HG03108 (cell line): ENCODE results near the gene SUGP2.

Source experiments
- ATAC-seq: cut with Tn5 transposase; IDR thresholded peaks from one replicate; pipeline ENCODE4 v1.9.1; 2021; ENCODE audit warnings: moderate library complexity; ENCODE audit not compliant: unreplicated experiment

SUGP2 gene

DNA sequence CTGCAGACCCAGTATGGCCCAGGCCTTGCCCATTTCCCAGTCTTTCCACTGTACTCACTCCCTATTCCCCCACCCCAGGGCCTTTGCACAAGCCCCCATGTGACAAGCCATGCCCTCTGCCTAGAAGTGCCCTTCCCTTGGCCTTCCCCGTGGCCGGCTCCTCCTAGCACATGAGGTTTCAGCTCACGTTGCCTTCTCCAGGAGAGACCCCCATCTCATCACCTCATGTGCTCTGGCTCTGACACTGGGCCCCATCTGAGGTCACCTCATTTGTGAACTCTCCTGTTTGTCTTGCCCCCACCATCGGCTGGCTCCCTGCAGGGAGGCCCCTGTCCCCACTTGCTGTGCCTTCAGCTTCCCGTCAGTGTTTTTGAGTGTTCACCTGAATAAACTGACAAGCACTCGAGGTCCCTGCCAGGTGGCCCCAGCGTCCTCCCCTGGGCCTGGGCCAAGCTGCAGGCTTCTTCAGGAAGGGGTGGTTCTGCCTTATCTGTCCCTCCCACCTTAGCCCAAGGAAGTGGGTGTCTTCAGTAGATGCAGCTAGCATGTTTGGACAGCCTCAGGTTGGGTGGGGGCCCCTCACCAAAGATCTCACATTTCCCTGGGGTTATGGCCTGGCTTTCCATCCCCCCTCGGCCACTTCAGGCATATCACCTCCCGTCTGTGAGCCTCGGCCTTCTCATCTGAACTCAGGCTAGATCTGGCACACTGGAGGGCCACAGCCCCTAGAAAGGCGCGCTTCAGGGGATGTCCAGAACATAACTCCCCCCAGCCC, 26.7 kb upstream of the SUGP2 start:
- ATAC-seq = no peak

DNA sequence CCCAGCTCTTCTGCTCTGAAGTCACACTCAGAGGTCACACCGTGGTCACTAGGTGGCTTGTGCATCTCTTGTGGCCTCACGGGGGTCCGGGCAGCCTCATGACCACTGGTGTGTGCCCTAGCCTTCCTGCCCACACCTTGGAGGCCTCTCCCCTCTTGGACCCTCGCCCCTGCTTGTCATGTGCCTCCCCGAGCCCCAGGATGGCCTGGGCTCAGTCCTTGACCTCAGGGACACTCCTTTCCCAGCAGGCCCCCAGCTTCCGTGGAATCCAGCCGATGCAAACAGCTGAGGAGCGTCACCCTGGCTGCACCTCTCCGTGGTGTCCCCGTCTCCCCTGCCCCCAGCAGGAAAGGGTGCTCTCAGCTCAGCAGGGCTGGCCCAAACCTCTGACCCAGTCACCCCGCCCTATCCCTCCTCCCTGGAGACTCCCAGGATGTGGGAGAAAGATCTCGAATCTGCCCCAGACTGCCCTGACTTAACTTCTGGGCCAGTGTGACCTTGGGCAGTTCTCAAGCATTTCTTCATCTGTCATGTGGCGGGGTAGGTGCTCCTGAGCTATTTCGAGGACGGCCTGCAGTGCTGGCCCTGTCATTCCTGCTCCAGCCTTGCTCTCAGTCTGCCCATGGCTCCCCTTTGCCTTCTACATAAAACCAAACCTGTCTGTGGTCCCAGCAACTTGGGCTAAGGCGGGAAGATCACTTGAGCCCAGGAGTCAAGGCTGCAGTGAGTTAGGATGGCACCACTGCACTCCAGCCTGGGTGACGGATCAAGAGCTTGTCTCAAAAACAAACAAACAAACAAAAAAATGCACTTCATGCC, 25.9 kb upstream of the SUGP2 start:
- ATAC-seq = no peak

DNA sequence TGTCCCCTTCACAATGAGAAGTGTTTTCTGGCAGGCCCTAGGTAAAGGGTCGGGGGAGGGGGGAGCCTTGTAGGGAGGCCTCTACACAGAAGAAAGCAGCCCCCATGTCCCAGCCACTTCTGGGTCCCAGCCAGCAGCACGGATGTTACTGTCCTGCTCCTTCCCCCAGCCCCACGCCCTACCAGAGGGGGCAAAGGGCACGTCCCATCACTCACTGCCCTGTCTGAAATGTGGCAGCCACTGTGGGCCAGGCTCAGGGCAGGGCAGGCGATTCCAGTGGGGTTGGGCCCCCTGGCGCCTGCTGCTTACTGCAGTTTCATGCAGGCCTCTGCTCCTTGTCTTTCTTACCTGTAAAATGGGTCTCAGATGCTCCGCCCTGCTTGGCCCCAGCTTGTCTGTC, 24.4 kb upstream of the SUGP2 start:
- ATAC-seq = no peak

DNA sequence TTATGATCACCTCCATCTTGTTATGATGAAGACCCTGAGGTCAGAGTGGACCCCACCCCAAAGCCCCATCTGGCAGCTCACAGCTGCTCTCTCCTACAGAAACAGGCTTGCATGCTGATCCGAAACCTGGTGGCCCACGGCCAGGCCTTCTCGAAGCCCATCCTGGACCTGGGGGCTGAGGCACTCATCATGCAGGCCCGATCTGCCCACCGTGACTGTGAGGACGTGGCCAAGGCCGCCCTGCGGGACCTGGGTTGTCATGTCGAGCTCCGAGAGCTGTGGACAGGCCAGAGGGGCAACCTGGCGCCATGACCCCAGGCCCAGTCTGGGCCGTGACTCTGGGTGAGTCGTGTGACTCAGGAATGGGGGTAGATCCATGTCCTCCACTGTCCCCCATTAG, 24.0 kb upstream of the SUGP2 start:
- no peak for ATAC-seq

DNA sequence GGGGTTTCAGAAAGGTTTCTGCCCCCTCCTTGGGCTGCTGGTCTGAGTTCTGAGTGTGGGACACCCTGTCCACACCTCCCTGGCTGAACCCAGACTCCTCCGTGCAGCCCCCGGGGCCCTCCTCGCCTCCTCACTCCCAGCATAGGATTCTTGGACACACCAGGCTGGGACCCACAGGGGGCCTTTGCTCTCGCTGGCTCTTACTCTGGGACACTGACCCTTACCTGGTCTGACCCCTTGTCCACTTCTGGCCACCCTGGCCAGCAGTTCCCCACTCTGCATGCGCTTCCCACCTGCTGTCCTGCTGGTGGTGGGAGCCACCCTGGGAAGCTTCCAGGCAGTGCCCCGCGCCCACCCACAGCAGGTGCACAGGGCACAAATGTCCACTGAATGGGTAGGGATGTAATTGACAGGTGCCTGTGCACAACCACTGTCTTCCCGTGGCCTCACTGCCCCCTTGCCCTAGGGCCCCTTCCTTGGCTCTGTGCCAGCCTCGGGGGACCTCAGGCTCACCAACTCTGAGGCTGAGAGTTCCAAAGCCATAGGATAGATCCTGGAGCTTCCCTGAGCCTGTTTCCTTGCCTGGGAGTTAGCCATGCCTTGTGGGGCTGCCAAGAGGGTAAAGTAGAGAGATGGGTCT, 23.4 kb upstream of the SUGP2 start:
- no peak for ATAC-seq

DNA sequence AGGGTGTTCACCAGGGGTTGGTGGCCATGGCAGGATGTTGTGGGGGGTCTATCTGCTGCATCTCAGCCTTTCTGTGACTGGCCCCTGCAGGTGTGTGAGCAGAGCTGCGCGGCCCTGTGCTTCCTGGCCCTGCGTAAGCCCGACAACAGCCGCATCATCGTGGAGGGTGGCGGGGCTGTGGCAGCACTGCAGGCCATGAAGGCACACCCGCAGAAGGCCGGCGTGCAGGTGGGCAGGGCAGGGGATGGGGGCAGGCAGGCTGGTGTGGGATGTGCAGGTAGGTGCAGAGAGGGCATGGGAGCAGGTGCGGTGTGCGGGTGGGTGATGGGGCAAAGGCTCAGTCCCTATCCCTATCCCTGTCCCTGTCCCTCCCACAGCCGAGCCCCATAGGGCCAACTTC, 22.4 kb upstream of the SUGP2 start:
- ATAC-seq = no peak

DNA sequence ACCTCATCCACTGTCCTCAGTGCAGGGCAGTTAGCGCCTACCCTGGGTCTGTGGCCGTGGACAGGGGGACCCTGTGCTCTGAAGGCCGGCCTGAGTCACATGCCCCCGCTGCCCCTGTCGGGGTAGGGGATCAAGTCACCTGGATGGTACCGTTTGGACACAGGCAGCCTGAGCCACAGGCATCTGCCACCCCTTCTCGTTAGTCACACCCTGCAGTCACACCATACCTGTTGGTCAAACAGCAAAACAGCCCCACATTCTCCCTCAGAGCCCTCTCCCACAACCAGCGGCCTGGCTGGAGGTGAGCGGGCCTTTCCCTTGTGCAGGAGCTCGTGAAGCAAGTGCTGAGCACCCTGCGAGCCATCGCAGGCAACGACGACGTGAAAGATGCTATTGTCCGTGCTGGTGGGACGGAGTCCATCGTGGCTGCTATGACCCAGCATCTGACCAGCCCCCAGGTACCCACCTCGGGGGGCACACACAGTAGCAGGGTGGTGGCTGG, 21.7 kb upstream of the SUGP2 start:
- no peak for ATAC-seq

DNA sequence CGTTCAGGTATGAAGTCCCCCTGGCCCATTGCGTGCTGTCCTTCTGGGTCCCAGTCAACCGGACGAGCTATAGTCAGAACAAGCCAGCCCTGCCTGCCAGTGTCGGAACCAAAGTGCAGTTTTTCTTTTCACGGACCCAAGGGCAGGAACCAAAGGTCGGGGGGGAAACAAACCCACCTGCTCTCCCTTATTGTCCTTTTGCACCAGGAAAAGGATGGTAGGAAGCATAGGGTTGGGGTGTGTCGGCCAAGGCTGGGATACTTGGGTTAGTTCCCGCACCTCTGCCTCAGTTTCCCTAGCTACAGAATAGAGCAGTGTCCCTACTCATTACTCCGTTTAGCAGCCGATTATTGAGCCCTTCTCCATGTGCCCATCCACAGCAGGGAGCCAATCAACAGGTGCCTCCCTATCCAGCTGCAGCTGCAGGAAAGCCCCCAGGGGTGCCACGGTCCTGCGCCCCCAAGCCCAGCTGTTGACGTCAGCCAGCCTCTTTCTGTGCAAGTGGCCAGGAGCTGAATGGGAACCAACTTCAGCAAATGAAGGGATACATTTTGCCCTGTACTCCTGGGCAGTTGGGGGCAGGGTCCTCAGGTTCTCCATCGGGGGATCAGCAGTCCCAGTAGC, 21.1 kb upstream of the SUGP2 start:
- no peak for ATAC-seq

DNA sequence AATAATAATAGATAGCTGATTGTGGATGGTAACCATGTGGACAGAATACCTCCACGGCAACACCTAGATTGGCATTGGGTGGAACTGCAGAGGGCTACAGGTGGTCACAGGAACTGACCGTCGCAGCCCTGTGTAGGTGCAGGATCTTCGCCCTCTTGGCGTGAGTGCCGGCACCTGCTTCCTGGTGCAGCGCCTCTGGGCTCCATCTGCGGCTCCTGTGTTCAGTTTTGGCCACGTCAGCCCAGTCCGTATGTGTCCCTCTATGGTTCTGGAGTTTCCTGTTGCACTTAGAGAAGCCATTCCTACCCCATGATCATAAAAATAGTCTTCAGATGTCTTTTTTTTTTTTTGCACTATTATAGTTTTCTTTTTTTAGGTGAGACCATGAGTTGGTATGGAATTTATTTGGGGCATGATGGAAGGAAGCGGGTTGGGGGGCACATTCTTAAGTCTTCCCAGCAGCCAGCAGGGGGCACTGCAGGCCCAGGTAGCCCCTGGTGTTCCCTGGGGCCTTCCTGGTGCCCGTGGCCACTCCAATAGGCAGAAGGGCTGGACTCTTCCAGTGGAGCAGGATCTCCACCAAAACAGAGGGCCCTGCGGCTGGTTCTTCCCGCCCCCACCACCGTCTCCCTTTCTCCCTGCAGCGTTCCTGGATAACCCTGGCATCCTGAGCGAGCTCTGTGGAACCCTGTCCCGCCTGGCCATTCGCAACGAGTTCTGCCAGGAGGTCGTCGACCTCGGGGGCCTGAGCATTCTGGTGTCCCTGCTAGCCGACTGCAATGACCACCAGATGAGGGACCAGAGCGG, 20.4 kb upstream of the SUGP2 start:
- ATAC-seq = no peak

DNA sequence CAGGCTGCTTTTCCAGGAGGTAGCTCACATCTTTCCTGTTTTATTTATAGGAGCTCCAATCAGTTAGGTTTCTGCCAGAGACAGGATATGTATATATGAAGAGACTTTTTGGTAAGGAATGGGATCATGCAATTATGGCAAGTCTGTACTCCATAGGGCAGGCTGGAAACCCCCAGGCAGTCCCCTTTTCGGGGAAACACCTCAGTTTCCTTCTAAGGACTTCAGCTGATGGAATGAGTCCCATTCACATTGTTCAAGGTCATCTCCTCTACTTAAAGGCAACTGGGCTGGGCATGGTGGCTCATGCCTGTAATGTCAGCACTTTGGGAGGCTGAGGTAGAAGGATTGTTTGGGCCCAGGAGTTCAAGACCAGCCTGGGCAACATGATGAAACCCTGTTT, 19.6 kb upstream of the SUGP2 start:
- no peak for ATAC-seq

DNA sequence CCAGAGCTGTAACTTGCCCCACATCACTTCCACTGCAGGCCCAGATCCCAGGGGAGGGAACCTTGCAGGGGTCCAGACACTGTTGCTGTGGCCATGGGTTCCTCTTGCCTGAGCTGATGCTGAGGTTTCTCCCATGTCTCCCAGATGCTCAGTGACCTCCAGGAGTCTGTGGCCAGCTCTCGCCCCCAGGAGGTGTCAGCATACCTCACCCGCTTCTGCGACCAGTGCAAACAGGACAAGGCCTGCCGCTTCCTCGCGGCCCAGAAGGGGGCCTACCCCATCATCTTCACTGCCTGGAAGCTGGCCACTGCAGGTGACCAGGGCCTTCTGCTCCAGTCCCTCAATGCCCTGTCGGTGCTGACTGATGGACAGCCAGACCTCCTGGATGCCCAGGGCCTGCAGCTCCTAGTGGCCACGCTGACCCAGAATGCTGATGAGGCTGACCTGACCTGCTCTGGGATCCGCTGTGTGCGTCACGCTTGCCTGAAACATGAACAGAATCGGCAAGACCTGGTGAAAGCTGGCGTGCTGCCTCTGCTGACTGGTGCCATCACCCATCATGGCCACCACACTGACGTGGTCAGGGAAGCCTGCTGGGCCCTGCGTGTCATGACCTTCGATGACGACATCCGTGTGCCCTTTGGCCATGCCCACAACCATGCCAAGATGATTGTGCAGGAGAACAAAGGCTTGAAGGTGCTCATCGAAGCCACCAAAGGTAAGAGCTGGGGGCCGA, 18.3 kb upstream of the SUGP2 start:
- no peak for ATAC-seq

DNA sequence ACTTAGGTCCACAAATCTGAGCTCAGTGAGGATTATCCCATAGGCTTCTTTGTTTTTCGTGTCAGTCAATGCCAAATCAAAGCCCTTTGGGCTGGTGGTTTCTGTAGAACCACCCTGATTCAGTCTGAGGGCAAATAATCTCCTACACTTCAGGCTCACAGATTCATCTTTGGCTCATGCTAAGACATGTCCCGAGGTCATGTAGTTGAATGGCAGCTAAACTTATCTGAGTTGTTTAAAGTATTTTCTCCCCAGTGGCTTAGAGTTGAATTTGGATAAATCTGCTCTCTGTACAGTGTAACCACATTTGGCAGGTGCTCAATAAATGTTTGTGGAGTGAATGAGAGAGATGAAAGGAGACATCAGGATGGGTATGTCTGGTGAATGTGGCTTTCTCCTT, 17.4 kb upstream of the SUGP2 start:
- no peak for ATAC-seq

DNA sequence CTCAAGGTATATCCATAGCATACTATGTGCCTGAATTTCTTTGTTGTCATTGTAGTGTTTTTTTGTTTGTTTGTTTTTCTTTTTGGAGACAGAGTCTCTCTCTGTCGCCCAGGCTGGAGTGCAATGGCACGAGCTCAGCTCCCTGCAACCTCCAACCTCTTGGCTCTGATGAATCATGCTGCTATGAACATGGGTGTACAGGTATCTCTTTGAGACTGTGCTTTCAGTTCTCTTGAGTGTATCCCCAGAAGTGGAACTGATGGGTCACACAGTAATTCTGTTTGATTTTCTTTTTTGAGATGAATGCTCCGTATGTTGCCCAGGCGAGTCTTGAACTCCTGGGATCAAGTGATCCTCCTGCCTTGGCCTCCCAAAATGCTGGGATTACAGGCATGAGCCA, 16.8 kb upstream of the SUGP2 start:
- no peak for ATAC-seq

DNA sequence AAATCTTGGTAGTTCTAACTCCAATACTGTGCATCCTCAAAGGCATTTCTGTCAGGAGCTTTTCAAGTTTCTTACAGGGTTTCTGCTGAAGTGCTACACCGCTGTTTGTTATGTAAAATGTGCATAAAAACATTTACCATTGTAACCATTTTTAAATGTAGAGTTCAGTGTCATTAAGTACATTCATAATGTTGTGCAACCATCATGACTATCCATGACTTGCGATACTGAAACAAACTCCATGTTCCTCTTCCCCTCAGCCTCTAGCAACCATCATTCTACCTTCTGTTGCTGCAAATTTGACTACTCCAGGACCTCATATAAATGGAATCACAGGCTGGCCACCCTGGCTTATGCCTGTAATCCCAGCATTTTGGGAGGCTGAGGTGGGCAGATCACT, 16.1 kb upstream of the SUGP2 start:
- no peak for ATAC-seq

DNA sequence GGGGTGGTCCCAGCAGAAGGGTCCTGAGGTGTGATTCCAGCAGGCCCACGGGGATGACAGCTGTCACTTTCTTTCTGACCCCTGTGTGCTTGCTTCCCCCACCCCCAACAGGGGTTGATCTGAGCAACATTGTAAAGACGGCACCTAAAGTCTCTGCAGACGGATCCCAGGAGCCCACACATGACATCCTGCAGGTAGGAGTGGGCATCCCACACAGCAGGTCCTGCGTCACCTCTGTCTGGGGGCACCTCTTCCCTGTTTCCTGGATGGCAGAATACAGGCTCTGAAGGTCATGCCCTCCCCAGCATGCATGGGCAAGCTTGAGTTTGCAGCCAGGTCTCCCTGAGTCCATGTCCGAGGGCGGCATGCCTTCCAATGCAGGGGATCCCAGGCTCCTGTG, 10.6 kb upstream of the SUGP2 start:
- no peak for ATAC-seq

DNA sequence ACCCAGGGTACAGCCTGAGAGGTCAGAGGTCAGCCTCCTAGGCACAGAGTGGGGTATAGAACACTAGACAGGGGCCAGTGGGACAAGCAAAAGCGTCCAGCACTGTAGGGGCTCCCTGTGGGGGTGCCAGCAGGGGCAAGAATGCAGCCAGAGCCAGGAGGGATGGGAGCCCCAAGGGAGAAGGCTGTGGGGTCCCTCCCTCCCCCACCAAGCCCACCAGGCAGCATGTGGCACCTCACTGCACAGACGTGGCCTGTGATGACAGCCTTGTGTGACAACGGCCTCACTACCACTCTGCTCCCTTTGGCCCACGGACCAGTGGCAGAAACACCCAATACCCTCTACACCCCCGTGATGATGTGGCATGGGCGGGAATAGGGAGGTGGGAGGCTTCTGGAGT, 10.2 kb upstream of the SUGP2 start:
- ATAC-seq = no peak

DNA sequence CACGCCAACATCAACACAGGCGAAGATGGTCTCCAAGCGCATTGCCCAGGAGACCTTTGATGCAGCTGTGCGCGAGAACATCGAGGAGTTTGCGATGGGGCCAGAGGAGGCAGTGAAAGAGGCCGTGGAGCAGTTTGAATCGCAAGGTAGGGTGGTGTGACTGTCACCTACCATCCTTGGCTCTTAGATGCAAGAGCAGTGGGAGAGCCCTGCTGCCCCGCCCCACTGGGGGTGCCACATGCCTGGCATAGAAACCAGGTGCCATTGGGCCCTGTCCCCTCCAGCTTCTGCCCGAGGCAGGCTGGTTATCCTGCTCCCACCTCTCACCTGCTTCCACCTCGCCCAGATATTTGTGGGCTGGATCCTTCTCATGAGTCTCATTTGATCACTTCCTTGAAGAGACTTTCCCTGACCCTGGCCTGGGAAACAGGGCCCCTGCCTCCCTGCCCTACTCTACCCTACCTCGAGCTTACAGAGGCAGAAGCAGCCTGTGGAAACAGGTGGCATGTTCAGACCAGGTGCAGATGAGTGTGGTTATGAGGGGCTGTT, 9.5 kb upstream of the SUGP2 start:
- ATAC-seq = no peak

DNA sequence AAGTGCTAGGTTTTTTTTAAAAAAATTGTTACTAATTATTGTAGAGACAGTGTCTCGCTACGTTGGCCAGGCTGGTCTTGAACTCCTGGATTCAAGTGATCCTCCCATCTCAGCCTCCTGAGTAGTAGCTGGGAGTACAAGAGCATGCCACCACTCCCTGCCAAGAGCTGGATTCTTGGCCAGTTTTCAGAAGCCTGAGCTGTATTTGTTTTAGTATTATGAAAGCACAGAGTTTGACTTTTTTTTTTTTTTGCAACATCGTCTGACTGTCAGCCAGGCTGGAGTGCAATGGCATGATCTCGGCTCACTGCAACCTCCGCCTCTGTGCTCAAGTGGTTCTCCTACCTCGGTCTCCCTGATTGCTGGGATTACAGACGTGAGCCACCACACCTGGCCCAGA, 7.1 kb upstream of the SUGP2 start:
- ATAC-seq = no peak

DNA sequence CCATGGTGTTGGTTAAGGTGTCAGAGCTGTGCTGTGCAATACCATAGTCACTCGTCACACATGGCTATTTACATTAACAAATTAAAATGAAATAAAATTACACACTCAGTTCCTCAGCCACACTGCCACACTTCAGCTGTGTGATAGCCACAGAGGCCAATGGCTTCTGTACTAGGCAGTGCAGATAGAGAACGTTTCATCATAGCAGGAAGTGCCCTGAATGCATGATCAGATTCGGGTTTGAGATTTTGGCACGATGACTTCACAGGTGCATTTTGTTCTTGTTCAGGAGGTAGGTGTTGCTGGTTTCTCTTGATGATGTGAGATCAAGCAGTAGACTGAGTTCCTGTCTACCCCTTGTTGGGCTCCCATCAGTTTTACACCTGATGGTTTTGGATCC, 6.6 kb upstream of the SUGP2 start:
- no peak for ATAC-seq

DNA sequence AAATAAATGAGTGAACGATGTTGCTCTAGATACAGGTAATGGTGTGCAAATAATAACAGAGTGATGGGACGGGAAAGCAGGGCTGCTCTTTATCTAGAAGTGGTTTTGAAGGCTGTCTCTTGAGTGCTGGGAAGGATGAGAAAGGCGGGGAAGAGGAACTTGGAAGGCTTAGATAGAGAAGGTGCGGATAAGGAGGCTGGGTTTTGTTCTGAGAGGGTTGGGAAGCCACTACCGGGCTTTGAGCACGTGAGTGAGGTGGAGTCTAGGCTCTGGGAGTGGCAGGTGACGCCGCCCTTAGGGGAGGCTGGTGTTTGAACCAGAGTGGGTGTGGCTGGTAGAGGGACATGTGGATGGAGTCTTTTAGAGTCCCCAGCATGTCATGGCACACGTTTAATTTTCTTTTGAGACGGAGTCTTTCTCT, 897 bp upstream of the SUGP2 start:
- no peak for ATAC-seq
